Bronchial epithelial cell (primary cell): ENCODE results near the gene DYNLL1. TPM values are rescaled to one million over a fixed set of nuclear protein-coding genes. Genes with fewer than 3 reads are reported as not detected.

Experiments used
- DNase-seq: peaks from one replicate; pipeline ENCODE4 v3.0.0-alpha.2; 2010; ENCODE audit warnings: low read depth
- FAIRE-seq: peaks from 2 replicates; lab custom pipeline; 2011; peaks lifted over from hg19 to GRCh38; lab: Jason Lieb, UNC
- H3K27me3 ChIP-seq: 2 replicates; pipeline ENCODE4 v1.5.1; 2011; ENCODE audit warnings: low read length; ENCODE audit not compliant: control insufficient read depth, insufficient read depth
- H3K36me3 ChIP-seq: 2 replicates; pipeline ENCODE4 v1.5.1; 2011; ENCODE audit warnings: low read length; ENCODE audit not compliant: control insufficient read depth, insufficient read depth
- H3K4me3 ChIP-seq: 2 replicates; pipeline ENCODE4 v1.5.1; 2011; ENCODE audit warnings: mild to moderate bottlenecking, low read depth, low read length, control low read depth
- total RNA-seq: library from RNA; depleted of rRNA; stranded (reverse); fragments of >200 nt; gene quantifications from 2 replicates; pipeline ENCODE4 v1.2.1, GENCODE V29; 2014
- TF ChIP-seq, protein P1 (sequence below): IDR thresholded peaks from 2 replicates; pipeline ENCODE4 v1.5.1; 2011; ENCODE audit warnings: mild to moderate bottlenecking, moderate library complexity, low read length, control low read depth, inconsistent platforms; ENCODE audit not compliant: insufficient read depth, severe bottlenecking

The DYNLL1 gene
- total RNA-seq, 1 donor from 2014 or later: 268 TPM

GRCh38 chr12:120496413-120497340 lies 764 bp downstream of the DYNLL1 start:
- Histone ChIP-seq H3K36me3 (no peaks in the 10 kb centered on the region), H3K27me3 (no peaks in the 10 kb centered on the region), H3K4me3 (peak overlapping the region; percentile 94)
- DNase-seq: peak; percentile 37
- FAIRE-seq: no peak
- TF ChIP-seq, protein P1, sequence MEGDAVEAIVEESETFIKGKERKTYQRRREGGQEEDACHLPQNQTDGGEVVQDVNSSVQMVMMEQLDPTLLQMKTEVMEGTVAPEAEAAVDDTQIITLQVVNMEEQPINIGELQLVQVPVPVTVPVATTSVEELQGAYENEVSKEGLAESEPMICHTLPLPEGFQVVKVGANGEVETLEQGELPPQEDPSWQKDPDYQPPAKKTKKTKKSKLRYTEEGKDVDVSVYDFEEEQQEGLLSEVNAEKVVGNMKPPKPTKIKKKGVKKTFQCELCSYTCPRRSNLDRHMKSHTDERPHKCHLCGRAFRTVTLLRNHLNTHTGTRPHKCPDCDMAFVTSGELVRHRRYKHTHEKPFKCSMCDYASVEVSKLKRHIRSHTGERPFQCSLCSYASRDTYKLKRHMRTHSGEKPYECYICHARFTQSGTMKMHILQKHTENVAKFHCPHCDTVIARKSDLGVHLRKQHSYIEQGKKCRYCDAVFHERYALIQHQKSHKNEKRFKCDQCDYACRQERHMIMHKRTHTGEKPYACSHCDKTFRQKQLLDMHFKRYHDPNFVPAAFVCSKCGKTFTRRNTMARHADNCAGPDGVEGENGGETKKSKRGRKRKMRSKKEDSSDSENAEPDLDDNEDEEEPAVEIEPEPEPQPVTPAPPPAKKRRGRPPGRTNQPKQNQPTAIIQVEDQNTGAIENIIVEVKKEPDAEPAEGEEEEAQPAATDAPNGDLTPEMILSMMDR: no peak

- TF ChIP-seq, protein P1: no peak
- no peak for FAIRE-seq
- Histone ChIP-seq H3K27me3 (no peaks in the 10 kb centered on the region), H3K36me3 (no peaks in the 10 kb centered on the region), H3K4me3 (peak overlapping the region; percentile 94)
- no peak for DNase-seq
Observed at GRCh38 chr12:120497524-120498150, 1.7 kb downstream of the DYNLL1 start.

DNA sequence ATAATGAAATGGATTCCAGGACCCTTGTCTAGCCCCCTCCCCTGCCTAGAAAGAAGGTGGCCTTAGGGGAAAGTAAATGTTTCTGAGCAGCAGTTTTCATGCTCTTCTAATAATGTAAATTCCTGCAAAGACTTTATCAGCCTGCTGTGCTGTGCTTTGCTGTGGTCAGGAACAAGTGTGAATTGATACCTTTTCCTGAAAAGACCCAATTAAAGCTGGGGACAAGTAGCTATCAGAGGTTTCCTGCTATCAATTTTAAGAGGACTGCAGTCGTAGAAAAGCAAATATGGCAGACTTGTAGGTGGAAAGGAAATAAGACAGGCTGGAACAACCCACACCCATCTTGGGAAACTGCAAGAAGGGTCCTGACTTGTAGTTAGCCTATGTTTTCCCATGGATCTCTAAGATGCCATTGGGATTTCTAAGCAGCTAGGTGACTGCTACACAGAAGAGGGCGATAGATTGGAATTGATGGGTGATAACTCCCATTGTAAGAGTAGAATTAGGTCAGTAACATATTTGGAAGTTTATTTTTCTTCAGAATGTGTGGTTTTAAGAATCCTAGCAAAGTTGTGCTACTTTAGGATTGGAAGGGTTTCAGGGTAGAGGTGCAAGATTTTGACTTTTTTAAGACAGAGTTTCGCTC lies 3.1 kb downstream of the DYNLL1 start:
- peak; percentile 41 for DNase-seq
- H3K4me3 ChIP-seq: no peak overlapping the region
- TF ChIP-seq, protein P1: no peak
- peaks cover 2% of the 10 kb centered on the region for H3K36me3 ChIP-seq
- no peaks in the 10 kb centered on the region for H3K27me3 ChIP-seq
- no peak for FAIRE-seq

- FAIRE-seq (no peak), DNase-seq (no peak)
- H3K4me3 ChIP-seq: no peak overlapping the region
- no peaks in the 10 kb centered on the region for H3K27me3 ChIP-seq
- peaks cover 2% of the 10 kb centered on the region for H3K36me3 ChIP-seq
- TF ChIP-seq, protein P1: no peak
Observed at GRCh38 chr12:120500581-120500980, 4.7 kb downstream of the DYNLL1 start.

- Histone ChIP-seq H3K27me3 (no peaks in the 10 kb centered on the region), H3K36me3 (peaks cover 2% of the 10 kb centered on the region), H3K4me3 (no peak overlapping the region)
- no peak for FAIRE-seq
- DNase-seq: no peak
- TF ChIP-seq, protein P1: no peak
Observed at GRCh38 chr12:120504587-120504986, 8.7 kb downstream of the DYNLL1 start.
